GM19395 (cell line): ENCODE measurements around the gene AMACR.
A peak's percentile ranks its signal among the peaks of the same experiment; 100 is the strongest.
"Not testable (repeated sequence)": the region's sequence is repeated elsewhere in the genome, so short reads cannot be mapped to it uniquely, and the experiment has no call there.

Source experiments
- ATAC-seq: cut with Tn5 transposase; IDR thresholded peaks from one replicate; pipeline ENCODE4 v1.9.1; 2021; ENCODE audit warnings: mild to moderate bottlenecking, moderate library complexity; ENCODE audit not compliant: unreplicated experiment

The AMACR gene

GRCh38 chr5:33969572-33970452 is 38.0 kb downstream of the AMACR start:
- peak; percentile 73 for ATAC-seq

GRCh38 chr5:33968211-33969005 is 39.4 kb downstream of the AMACR start:
- no peak for ATAC-seq

- no peak for ATAC-seq
These were observed 41.0 kb downstream of the AMACR start for GRCh38 chr5:33966805-33967204.

- peak; percentile 57 for ATAC-seq
These were observed 43.6 kb downstream of the AMACR start for GRCh38 chr5:33964132-33964700.

GRCh38 chr5:33958176-33958575 is 49.7 kb downstream of the AMACR start:
- ATAC-seq = no peak

GRCh38 chr5:33957577-33958150 is 50.2 kb downstream of the AMACR start:
- ATAC-seq = no peak

GRCh38 chr5:33952175-33952574 is 55.7 kb downstream of the AMACR start:
- ATAC-seq = not testable (repeated sequence)

GRCh38 chr5:33944543-33945132 is 63.2 kb downstream of the AMACR start:
- ATAC-seq = no peak

GRCh38 chr5:33941090-33941489 is 66.8 kb downstream of the AMACR start:
- no peak for ATAC-seq

- no peak for ATAC-seq
These were observed 68.1 kb downstream of the AMACR start for GRCh38 chr5:33939556-33940262.

- ATAC-seq = no peak
These were observed 69.0 kb downstream of the AMACR start for GRCh38 chr5:33938881-33939280.

- ATAC-seq = no peak
These were observed 69.4 kb downstream of the AMACR start for GRCh38 chr5:33938507-33938796.

GRCh38 chr5:33937707-33938506 is 69.9 kb downstream of the AMACR start:
- no peak for ATAC-seq

GRCh38 chr5:33937017-33937706 is 70.7 kb downstream of the AMACR start:
- no peak for ATAC-seq

- ATAC-seq = no peak
These were observed 71.4 kb downstream of the AMACR start, which contains the start of gene RXFP3 for GRCh38 chr5:33936381-33937016. TSS of gene RXFP3 (plus strand) at chr5:33936386. CDS start at chr5:33936741, 355 bp downstream.
